ENCODE data around the gene GAS2L1. TPM values are rescaled to one million over a fixed set of nuclear protein-coding genes. Genes with fewer than 3 reads are reported as not detected.

GAS2L1 gene
- total RNA-seq, 3 donors from 2014 or later (not counting 1 experiment from before 2014, with no cell fraction given), result 0.57 to 4.1 (median 2.8) TPM

GRCh38 chr22:29332886-29333496 is 26.5 kb downstream of the GAS2L1 start:
- Histone ChIP-seq H3K36me3 (ENCODE audit: control insufficient read depth, insufficient read depth, low read length) (peaks cover 76% of the 10 kb centered on the region), H3K27ac (ENCODE audit: low read length) (no peak overlapping the region), H3K9me3 (ENCODE audit: control insufficient read depth, insufficient read depth, low read length) (no peaks in the 10 kb centered on the region), H3K4me1 (ENCODE audit: control insufficient read depth, insufficient read depth, low read length) (no peaks in the 10 kb centered on the region), H3K4me3 (ENCODE audit: low read length) (no peak overlapping the region), H3K27me3 (ENCODE audit: control insufficient read depth, insufficient read depth, low read length) (no peaks in the 10 kb centered on the region)
- H3K4me1 Mint-ChIP-seq, result peaks cover 0 to 8% of the 10 kb centered on the region in 2 donors
- ATAC-seq (no peak), DNase-seq (no peak)
- H3K27me3 Mint-ChIP-seq (ENCODE audit: low read depth in 2 of 2), result no peaks in the 10 kb centered on the region
- WGBS (ENCODE audit: insufficient coverage), result 93% methylated on average over 8 of the region's 8 CpGs
- intact Hi-C loops (cut with micrococcal nuclease), result no loop called here
- no peaks in the 10 kb centered on the region for H3K36me3 Mint-ChIP-seq
- H3K4me3 Mint-ChIP-seq, result no peak overlapping the region
- H3K9me3 Mint-ChIP-seq, result no peaks in the 10 kb centered on the region
- no peak overlapping the region for H3K27ac Mint-ChIP-seq
- TF ChIP-seq, protein P1, sequence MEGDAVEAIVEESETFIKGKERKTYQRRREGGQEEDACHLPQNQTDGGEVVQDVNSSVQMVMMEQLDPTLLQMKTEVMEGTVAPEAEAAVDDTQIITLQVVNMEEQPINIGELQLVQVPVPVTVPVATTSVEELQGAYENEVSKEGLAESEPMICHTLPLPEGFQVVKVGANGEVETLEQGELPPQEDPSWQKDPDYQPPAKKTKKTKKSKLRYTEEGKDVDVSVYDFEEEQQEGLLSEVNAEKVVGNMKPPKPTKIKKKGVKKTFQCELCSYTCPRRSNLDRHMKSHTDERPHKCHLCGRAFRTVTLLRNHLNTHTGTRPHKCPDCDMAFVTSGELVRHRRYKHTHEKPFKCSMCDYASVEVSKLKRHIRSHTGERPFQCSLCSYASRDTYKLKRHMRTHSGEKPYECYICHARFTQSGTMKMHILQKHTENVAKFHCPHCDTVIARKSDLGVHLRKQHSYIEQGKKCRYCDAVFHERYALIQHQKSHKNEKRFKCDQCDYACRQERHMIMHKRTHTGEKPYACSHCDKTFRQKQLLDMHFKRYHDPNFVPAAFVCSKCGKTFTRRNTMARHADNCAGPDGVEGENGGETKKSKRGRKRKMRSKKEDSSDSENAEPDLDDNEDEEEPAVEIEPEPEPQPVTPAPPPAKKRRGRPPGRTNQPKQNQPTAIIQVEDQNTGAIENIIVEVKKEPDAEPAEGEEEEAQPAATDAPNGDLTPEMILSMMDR (IDR thresholded peaks at IDR 0.05), result no peak

DNA sequence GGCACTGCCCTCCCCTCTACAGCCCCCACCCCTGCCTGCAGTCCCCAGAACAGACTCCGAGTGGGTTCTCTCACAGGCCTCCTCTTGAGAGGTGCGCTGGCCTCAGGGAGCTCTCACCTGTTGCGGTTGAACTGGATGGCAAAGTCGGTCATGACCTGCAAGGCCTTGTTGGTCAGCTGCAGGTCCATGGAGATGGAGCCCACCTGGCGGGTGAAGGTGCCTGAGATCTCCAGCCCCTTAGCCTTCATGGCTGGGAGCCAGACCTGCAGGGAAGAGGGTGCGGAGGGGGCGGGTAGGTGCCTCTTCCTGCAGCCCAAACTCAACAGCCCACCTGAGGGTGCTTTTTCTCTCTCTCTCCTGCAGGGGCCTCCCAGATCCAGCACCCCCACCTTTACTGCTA is 27.7 kb downstream of the GAS2L1 start:
- Mint-ChIP-seq H3K9me3 (no peaks in the 10 kb centered on the region), H3K4me3 (no peak overlapping the region), H3K4me1 (peaks cover 0 to 8% of the 10 kb centered on the region in 2 donors), H3K36me3 (no peaks in the 10 kb centered on the region), H3K27me3 (ENCODE audit: low read depth in 2 of 2) (no peaks in the 10 kb centered on the region), H3K27ac (no peak overlapping the region)
- H3K4me3 ChIP-seq (ENCODE audit: low read length), result no peak overlapping the region
- no peak overlapping the region for H3K27ac ChIP-seq (ENCODE audit: low read length)
- no peaks in the 10 kb centered on the region for H3K27me3 ChIP-seq (ENCODE audit: control insufficient read depth, insufficient read depth, low read length)
- WGBS (ENCODE audit: insufficient coverage), result 97% methylated on average over 6 of the region's 7 CpGs
- no peaks in the 10 kb centered on the region for H3K9me3 ChIP-seq (ENCODE audit: control insufficient read depth, insufficient read depth, low read length)
- intact Hi-C loops (cut with micrococcal nuclease), result no loop called here
- DNase-seq (no peak), ATAC-seq (no peak)
- H3K36me3 ChIP-seq (ENCODE audit: control insufficient read depth, insufficient read depth, low read length), result peaks cover 79% of the 10 kb centered on the region
- TF ChIP-seq, protein P1 (IDR thresholded peaks at IDR 0.05), result no peak
- no peaks in the 10 kb centered on the region for H3K4me1 ChIP-seq (ENCODE audit: control insufficient read depth, insufficient read depth, low read length)

GRCh38 chr22:29334696-29335344 is 28.4 kb downstream of the GAS2L1 start:
- no peaks in the 10 kb centered on the region for H3K27me3 Mint-ChIP-seq (ENCODE audit: low read depth in 2 of 2)
- peaks cover 0 to 8% of the 10 kb centered on the region in 2 donors for H3K4me1 Mint-ChIP-seq
- no peak overlapping the region for H3K27ac Mint-ChIP-seq
- intact Hi-C loops (cut with micrococcal nuclease), result no loop called here
- 92% methylated on average over 12 of the region's 12 CpGs for WGBS (ENCODE audit: insufficient coverage)
- no peak overlapping the region for H3K27ac ChIP-seq (ENCODE audit: low read length)
- no peaks in the 10 kb centered on the region for H3K27me3 ChIP-seq (ENCODE audit: control insufficient read depth, insufficient read depth, low read length)
- H3K36me3 Mint-ChIP-seq, result no peaks in the 10 kb centered on the region
- H3K4me1 ChIP-seq (ENCODE audit: control insufficient read depth, insufficient read depth, low read length), result no peaks in the 10 kb centered on the region
- no peak overlapping the region for H3K4me3 ChIP-seq (ENCODE audit: low read length)
- no peaks in the 10 kb centered on the region for H3K9me3 ChIP-seq (ENCODE audit: control insufficient read depth, insufficient read depth, low read length)
- peaks cover 79% of the 10 kb centered on the region for H3K36me3 ChIP-seq (ENCODE audit: control insufficient read depth, insufficient read depth, low read length)
- TF ChIP-seq, protein P1 (IDR thresholded peaks at IDR 0.05), result no peak
- H3K9me3 Mint-ChIP-seq, result no peaks in the 10 kb centered on the region
- no peak for DNase-seq
- no peak for ATAC-seq
- no peak overlapping the region for H3K4me3 Mint-ChIP-seq
